Stomach (tissue), 4 donors: ENCODE data around the gene CHST1.

Source experiments
- EP300 ChIP-seq: sonication (generic); formaldehyde crosslinking; IDR thresholded peaks from one replicate; pipeline ENCODE4 v1.6.1; 2017; ENCODE audit warnings: antibody characterized with exemption
- POLR2A ChIP-seq, 4 donors: fragments of 450-650 bp; IDR thresholded peaks; one replicate each; pipeline ENCODE4 v1.6.1; 2016; ENCODE audit warnings: antibody characterized with exemption in 4 of 4, control low read depth in 2 of 4, mild to moderate bottlenecking in 1 of 4, moderate library complexity in 1 of 4
- TF ChIP-seq, protein P1 (sequence below), 7 experiments: fragments of 450-650 bp in 4 of 7; fragments of 200-600 bp in 3 of 7; sonication (generic) in 3 of 7; IDR thresholded peaks; one replicate each; pipeline ENCODE4 v1.5.1; 2016 to 2019; ENCODE audit warnings: antibody characterized with exemption in 7 of 7, control low read depth in 2 of 7, mild to moderate bottlenecking in 1 of 7

DNA sequence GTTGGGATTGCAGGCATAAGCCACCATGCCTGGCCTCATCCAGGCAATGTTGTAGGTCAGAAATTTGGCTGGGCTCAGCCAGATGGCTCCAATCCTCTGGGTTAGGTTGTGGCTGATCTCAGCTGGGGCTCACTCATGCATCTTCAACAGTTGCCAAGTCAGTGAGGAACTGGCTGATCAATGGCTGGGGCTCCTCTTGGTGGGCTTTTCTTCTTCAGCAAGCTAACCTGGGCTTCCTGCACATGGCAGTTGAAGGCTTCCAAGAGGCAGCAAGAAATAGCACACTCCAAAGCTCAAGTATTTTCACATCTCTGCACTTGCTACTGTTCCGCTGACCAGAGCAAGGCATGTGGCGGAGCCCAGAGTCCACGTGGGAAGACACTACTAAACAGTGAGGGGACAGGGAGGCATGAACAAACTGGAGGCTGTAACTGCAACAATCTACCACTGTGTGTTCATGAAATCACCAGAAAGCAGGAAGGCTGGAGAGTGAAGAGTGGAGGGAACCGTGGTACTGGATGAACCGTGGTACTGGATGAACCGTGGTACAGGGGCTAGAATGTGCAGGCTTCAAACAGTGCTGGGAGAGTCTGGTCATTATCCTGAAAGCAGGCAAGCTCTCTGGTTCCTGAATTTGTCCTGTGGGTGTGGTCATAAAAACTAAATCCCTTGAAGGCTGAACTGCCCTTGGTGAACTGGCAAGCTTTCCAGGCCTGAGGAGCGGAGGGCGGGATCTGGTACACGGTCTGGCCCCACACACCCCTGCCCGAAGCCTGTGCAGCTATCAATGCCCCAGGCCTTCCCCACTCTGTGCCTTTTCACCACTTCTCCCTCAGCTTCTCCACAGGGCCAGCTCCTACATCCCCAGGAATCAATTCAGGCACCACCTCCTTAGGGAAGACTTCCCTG is 20.2 kb downstream of the CHST1 start:
- TF ChIP-seq EP300 (no peak), POLR2A (IDR thresholded peaks at IDR 0.05) (no peak)
- TF ChIP-seq, protein P1, sequence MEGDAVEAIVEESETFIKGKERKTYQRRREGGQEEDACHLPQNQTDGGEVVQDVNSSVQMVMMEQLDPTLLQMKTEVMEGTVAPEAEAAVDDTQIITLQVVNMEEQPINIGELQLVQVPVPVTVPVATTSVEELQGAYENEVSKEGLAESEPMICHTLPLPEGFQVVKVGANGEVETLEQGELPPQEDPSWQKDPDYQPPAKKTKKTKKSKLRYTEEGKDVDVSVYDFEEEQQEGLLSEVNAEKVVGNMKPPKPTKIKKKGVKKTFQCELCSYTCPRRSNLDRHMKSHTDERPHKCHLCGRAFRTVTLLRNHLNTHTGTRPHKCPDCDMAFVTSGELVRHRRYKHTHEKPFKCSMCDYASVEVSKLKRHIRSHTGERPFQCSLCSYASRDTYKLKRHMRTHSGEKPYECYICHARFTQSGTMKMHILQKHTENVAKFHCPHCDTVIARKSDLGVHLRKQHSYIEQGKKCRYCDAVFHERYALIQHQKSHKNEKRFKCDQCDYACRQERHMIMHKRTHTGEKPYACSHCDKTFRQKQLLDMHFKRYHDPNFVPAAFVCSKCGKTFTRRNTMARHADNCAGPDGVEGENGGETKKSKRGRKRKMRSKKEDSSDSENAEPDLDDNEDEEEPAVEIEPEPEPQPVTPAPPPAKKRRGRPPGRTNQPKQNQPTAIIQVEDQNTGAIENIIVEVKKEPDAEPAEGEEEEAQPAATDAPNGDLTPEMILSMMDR (IDR thresholded peaks at IDR 0.05), result no peak
